Measurements from ENCODE around the gene GAB1. TPM values are rescaled to one million over a fixed set of nuclear protein-coding genes. Genes with fewer than 3 reads are reported as not detected.

Gene GAB1
- total RNA-seq, 1 donor from 2014 or later: 33.2 TPM

DNA sequence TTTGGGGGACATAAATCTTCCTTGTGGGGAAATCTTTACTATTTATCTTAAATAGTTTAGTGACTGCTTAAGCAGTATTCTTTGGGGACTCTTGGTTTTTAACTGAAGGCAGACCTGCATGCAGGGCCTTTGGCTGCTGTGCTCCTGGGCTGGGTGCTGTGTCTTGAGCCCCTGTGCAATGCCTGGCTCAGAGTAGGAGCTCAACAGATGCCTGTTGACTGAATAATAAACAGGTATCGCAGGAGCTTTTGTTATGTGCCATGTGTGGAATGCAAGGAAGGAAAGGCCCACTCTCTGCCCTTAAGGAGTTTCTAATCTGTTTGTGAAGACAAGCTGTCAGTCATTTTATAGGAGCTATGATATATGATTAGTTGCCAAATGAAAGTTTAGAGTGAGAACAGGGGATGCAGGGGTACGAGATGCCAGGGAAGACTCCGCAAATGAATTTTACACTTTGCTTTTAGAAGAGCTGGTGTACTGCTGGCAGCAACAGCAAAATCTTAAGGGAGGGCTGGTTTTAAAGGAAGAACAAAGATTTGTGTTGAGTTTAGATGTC is 6.7 kb downstream of the GAB1 start:
- Mint-ChIP-seq H3K27me3 (ENCODE audit: low read depth) (no peaks in the 10 kb centered on the region), H3K4me1 (ENCODE audit: low read depth) (peaks cover 72% of the 10 kb centered on the region), H3K36me3 (ENCODE audit: low read depth) (no peaks in the 10 kb centered on the region), H3K4me3 (ENCODE audit: unreplicated experiment) (no peak overlapping the region), H3K9me3 (ENCODE audit: low read depth) (no peaks in the 10 kb centered on the region), H3K27ac (ENCODE audit: unreplicated experiment) (no peak overlapping the region)
- TF ChIP-seq, protein P1, sequence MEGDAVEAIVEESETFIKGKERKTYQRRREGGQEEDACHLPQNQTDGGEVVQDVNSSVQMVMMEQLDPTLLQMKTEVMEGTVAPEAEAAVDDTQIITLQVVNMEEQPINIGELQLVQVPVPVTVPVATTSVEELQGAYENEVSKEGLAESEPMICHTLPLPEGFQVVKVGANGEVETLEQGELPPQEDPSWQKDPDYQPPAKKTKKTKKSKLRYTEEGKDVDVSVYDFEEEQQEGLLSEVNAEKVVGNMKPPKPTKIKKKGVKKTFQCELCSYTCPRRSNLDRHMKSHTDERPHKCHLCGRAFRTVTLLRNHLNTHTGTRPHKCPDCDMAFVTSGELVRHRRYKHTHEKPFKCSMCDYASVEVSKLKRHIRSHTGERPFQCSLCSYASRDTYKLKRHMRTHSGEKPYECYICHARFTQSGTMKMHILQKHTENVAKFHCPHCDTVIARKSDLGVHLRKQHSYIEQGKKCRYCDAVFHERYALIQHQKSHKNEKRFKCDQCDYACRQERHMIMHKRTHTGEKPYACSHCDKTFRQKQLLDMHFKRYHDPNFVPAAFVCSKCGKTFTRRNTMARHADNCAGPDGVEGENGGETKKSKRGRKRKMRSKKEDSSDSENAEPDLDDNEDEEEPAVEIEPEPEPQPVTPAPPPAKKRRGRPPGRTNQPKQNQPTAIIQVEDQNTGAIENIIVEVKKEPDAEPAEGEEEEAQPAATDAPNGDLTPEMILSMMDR (IDR thresholded peaks at IDR 0.05): no peak
- no peak for DNase-seq (ENCODE audit: low spot score)

DNA sequence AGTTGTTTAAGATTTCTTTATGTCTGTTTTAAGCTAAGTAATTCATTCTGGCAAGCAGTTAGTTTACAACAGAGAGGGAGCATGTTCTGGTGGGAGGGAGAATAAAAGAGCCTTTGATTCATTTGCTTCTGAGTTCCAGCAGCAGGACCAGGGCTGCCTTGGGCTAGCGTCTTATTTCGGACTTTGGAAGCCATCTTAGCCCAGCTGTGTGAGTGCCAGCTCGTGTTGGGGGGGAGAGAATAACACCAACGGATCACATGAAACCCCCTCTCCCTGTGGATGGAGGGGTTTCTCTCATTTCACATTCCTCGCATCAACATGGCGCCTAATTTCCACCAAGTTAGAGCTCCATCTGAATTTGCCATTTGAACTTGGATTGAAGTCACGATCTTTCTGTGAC is 7.4 kb downstream of the GAB1 start:
- peaks cover 65% of the 10 kb centered on the region for H3K4me1 Mint-ChIP-seq (ENCODE audit: low read depth)
- H3K36me3 Mint-ChIP-seq (ENCODE audit: low read depth): no peaks in the 10 kb centered on the region

DNA sequence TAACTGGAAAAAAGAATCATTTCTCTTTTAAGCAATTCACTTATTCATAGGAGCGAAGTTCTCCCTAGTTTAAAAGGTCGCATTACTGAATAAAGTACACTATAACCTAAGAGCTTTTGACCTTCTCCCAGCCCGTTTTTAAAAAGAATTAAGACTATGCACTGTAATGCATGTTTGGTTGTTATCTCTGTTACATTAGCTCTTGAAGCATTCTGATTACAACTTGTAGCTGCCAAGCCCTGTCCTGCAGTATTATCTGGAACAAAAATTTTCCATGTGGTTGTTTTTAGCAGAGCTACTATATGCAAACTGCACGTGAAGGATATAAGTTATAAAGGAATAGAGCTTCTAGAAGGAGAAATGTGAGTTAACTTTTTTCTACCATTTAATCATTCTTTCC is 8.1 kb downstream of the GAB1 start:
- H3K9me3 Mint-ChIP-seq (ENCODE audit: low read depth): no peaks in the 10 kb centered on the region
- H3K36me3 Mint-ChIP-seq (ENCODE audit: low read depth): no peaks in the 10 kb centered on the region
- no peak for DNase-seq (ENCODE audit: low spot score)
- H3K27ac Mint-ChIP-seq (ENCODE audit: unreplicated experiment): peak overlapping the region; percentile 76
- H3K27me3 Mint-ChIP-seq (ENCODE audit: low read depth): no peaks in the 10 kb centered on the region
- TF ChIP-seq, protein P1 (IDR thresholded peaks at IDR 0.05): no peak
- no peak overlapping the region for H3K4me3 Mint-ChIP-seq (ENCODE audit: unreplicated experiment)
- H3K4me1 Mint-ChIP-seq (ENCODE audit: low read depth): peaks cover 58% of the 10 kb centered on the region

More for the DNA sequence above, 7.4 kb downstream of the GAB1 start:
- peak overlapping the region; percentile 49 for H3K27ac Mint-ChIP-seq (ENCODE audit: unreplicated experiment)
- no peak for DNase-seq (ENCODE audit: low spot score)
- no peaks in the 10 kb centered on the region for H3K27me3 Mint-ChIP-seq (ENCODE audit: low read depth)
- no peak overlapping the region for H3K4me3 Mint-ChIP-seq (ENCODE audit: unreplicated experiment)
- TF ChIP-seq, protein P1 (IDR thresholded peaks at IDR 0.05): no peak
- H3K9me3 Mint-ChIP-seq (ENCODE audit: low read depth): no peaks in the 10 kb centered on the region

DNA sequence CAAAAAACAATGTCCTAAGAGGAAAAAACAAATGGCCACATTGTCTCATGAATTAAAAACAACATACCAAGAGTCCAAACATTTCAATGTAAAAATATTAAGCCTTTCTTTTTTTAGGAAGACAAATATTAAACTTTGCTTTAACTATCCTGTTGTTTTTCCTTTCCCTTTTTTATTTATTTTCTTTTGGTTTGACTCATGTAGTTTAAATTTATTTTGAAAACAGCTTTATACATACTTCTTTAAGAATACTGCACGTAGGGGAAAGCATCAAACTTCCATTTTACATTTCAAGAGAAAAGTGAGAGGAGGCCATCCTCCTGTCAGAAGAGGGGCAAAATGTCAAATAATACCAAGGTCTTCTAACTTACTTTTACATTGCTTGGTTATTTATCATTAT is 8.7 kb downstream of the GAB1 start:
- no peak for DNase-seq (ENCODE audit: low spot score)
- Mint-ChIP-seq H3K27ac (ENCODE audit: unreplicated experiment) (peak overlapping the region; percentile 76), H3K9me3 (ENCODE audit: low read depth) (no peaks in the 10 kb centered on the region), H3K4me3 (ENCODE audit: unreplicated experiment) (no peak overlapping the region), H3K4me1 (ENCODE audit: low read depth) (peaks cover 53% of the 10 kb centered on the region), H3K36me3 (ENCODE audit: low read depth) (no peaks in the 10 kb centered on the region), H3K27me3 (ENCODE audit: low read depth) (no peaks in the 10 kb centered on the region)
- TF ChIP-seq, protein P1 (IDR thresholded peaks at IDR 0.05): no peak

DNA sequence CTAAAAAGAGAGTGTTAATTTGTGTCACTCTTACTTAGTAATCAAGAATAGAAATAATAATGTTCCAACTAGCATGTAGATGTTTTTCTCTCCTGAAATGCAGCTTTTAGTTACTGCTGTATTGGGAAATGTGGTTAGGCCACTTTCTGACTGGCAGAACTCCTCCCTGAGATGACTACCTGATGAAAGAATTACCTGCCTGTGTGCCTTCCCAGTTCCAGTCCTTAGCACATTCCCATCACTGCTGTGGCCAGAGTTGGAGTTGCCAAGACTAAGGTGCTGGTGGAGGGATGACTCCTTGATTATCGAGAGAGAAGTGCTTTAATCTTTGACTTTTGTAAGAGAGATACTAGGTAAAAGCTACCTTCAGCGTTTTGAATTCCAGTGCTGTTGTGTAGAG is 9.5 kb downstream of the GAB1 start:
- Mint-ChIP-seq H3K36me3 (ENCODE audit: low read depth) (no peaks in the 10 kb centered on the region), H3K9me3 (ENCODE audit: low read depth) (no peaks in the 10 kb centered on the region), H3K4me3 (ENCODE audit: unreplicated experiment) (no peak overlapping the region), H3K27ac (ENCODE audit: unreplicated experiment) (peak overlapping the region; percentile 68), H3K27me3 (ENCODE audit: low read depth) (no peaks in the 10 kb centered on the region), H3K4me1 (ENCODE audit: low read depth) (peaks cover 53% of the 10 kb centered on the region)
- TF ChIP-seq, protein P1 (IDR thresholded peaks at IDR 0.05): no peak
- DNase-seq (ENCODE audit: low spot score): no peak
